ENCODE results near the gene DNM1. TPM values are rescaled to one million over a fixed set of nuclear protein-coding genes. Genes with fewer than 3 reads are reported as not detected.

The DNM1 gene
- total RNA-seq (2022; extraction: Qiagen RNA extraction) = 62.4 to 106 TPM (median 95.8 TPM) in 5 replicates

GRCh38 chr9:128203024-128203706 is at the start of gene DNM1:
Gene DNM1, plus strand, starts transcription at chr9:128203379. Its CDS starts 92 bp downstream, at chr9:128203471.

GRCh38 chr9:128159784-128160602 is 43.2 kb upstream of the DNM1 start, which contains the start of gene BBLN:
Gene BBLN, plus strand, starts transcription at chr9:128160265. Its CDS starts 143 bp downstream, at chr9:128160408.

GRCh38 chr9:128191406-128192046 is 11.7 kb upstream of the DNM1 start, which contains the start of gene CIZ1:
Gene CIZ1, minus strand, starts transcription at chr9:128191572. Its CDS starts 715 bp downstream, at chr9:128190857.

GRCh38 chr9:128275198-128276007 is 72.2 kb downstream of the DNM1 start, which contains the start of gene GOLGA2:
Gene GOLGA2, minus strand, starts transcription at chr9:128276007. Its CDS starts 31 bp downstream, at chr9:128275976.

GRCh38 chr9:128276008-128276573 is 72.9 kb downstream of the DNM1 start, which contains the start of gene SWI5:
Gene SWI5, plus strand, starts transcription at chr9:128276276.

Other genes starting within 250 kb of the DNM1 start
- gene EEIG1, start 222.4 kb upstream of the DNM1 start, total RNA-seq (2022; extraction: Qiagen RNA extraction) = 32.2 to 51.9 TPM (median 43.0 TPM) in 5 replicates
- gene NAIF1, start 136.1 kb upstream of the DNM1 start, total RNA-seq (2022; extraction: Qiagen RNA extraction) = 4.9 to 8.2 TPM (median 7.3 TPM) in 5 replicates
- gene SLC25A25, start 135.1 kb upstream of the DNM1 start, total RNA-seq (2022; extraction: Qiagen RNA extraction) = 7.0 to 8.3 TPM (median 7.7 TPM) in 5 replicates
- gene PTGES2, start 75.7 kb upstream of the DNM1 start, total RNA-seq (2022; extraction: Qiagen RNA extraction) = 72.5 to 107 TPM (median 99.1 TPM) in 5 replicates
- 2.8 to 7.2 TPM (median 3.2 TPM) in 5 replicates for gene LCN2, start 53.9 kb upstream of the DNM1 start, total RNA-seq (2022; extraction: Qiagen RNA extraction)
- 37.1 to 68.4 TPM (median 58.2 TPM) in 5 replicates for gene BBLN, start 43.1 kb upstream of the DNM1 start, total RNA-seq (2022; extraction: Qiagen RNA extraction)
- 65.3 to 106 TPM (median 101 TPM) in 5 replicates for gene CIZ1, start 11.8 kb upstream of the DNM1 start, total RNA-seq (2022; extraction: Qiagen RNA extraction)
- gene GOLGA2, start 72.6 kb downstream of the DNM1 start, total RNA-seq (2022; extraction: Qiagen RNA extraction) = 32.7 to 51.6 TPM (median 49.0 TPM) in 5 replicates
- 40.0 to 45.3 TPM (median 42.0 TPM) in 5 replicates for gene SWI5, start 72.9 kb downstream of the DNM1 start, total RNA-seq (2022; extraction: Qiagen RNA extraction)
- gene TRUB2, start 119.1 kb downstream of the DNM1 start, total RNA-seq (2022; extraction: Qiagen RNA extraction) = 37.3 to 48.1 TPM (median 45.7 TPM) in 5 replicates
- 52.3 to 62.0 TPM (median 59.4 TPM) in 5 replicates for gene COQ4, start 119.5 kb downstream of the DNM1 start, total RNA-seq (2022; extraction: Qiagen RNA extraction)
- gene SLC27A4, start 137.1 kb downstream of the DNM1 start, total RNA-seq (2022; extraction: Qiagen RNA extraction) = 30.9 to 49.0 TPM (median 46.0 TPM) in 5 replicates
- gene URM1, start 168.0 kb downstream of the DNM1 start, total RNA-seq (2022; extraction: Qiagen RNA extraction) = 65.0 to 80.0 TPM (median 77.2 TPM) in 5 replicates
- gene CERCAM, start 217.5 kb downstream of the DNM1 start, total RNA-seq (2022; extraction: Qiagen RNA extraction) = 32.0 to 41.9 TPM (median 36.3 TPM) in 5 replicates

Measured in A549 treated with dexamethasone at 1 μM for 4 hours (cell line).